ENCODE measurements around the gene ZCCHC24. TPM values are rescaled to one million over a fixed set of nuclear protein-coding genes. Genes with fewer than 3 reads are reported as not detected.

The ZCCHC24 gene
- total RNA-seq, 1 donor from 2014 or later = 180 TPM

- Histone ChIP-seq H3K9me3 (no peaks in the 10 kb centered on the region), H3K4me1 (peaks cover 20 to 70% of the 10 kb centered on the region in 2 donors), H3K27me3 (no peaks in the 10 kb centered on the region), H3K27ac (peak overlapping the region; percentile 83 to 93), H3K36me3 (no peaks in the 10 kb centered on the region), H3K4me3 (peak overlapping the region in 1 of 2 donors; percentile 37)
- DNase-seq (ENCODE audit: low spot score in 2 of 2) = no peak
- TF ChIP-seq CTCF (IDR thresholded peaks at IDR 0.05) = no peak
- intact Hi-C loops (cut with DNase I) = no loop called here
Observed at GRCh38 chr10:79436066-79436849, 9.2 kb downstream of the ZCCHC24 start.

- H3K9me3 ChIP-seq = no peaks in the 10 kb centered on the region
- no peak for DNase-seq (ENCODE audit: low spot score in 2 of 2)
- peaks cover 19 to 65% of the 10 kb centered on the region in 2 donors for H3K4me1 ChIP-seq
- no peak for TF ChIP-seq CTCF (IDR thresholded peaks at IDR 0.05)
- no peaks in the 10 kb centered on the region for H3K27me3 ChIP-seq
- peak overlapping the region; percentile 83 to 93 for H3K27ac ChIP-seq
- intact Hi-C loops (cut with DNase I) = no loop called here
- peaks cover 0 to 6% of the 10 kb centered on the region in 2 donors for H3K36me3 ChIP-seq
- H3K4me3 ChIP-seq = peak overlapping the region; percentile 37 to 44
Observed at GRCh38 chr10:79435271-79436065, 10.0 kb downstream of the ZCCHC24 start.

- Histone ChIP-seq H3K27me3 (no peaks in the 10 kb centered on the region), H3K36me3 (peaks cover 5 to 10% of the 10 kb centered on the region in 2 donors), H3K4me3 (peak overlapping the region; percentile 37 to 44), H3K27ac (peak overlapping the region; percentile 83 to 93), H3K4me1 (peaks cover 17 to 61% of the 10 kb centered on the region in 2 donors), H3K9me3 (no peaks in the 10 kb centered on the region)
- DNase-seq (ENCODE audit: low spot score in 2 of 2) = no peak
- intact Hi-C loops (cut with DNase I) = no loop called here
- TF ChIP-seq CTCF (IDR thresholded peaks at IDR 0.05) = no peak
Observed at GRCh38 chr10:79434821-79435251, 10.6 kb downstream of the ZCCHC24 start.

- H3K4me1 ChIP-seq = peaks cover 17 to 55% of the 10 kb centered on the region in 2 donors
- DNase-seq (ENCODE audit: low spot score in 2 of 2) = no peak
Observed at GRCh38 chr10:79434223-79434687, 11.2 kb downstream of the ZCCHC24 start.

More at GRCh38 chr10:79434223-79434687, 11.2 kb downstream of the ZCCHC24 start:
- intact Hi-C loops (cut with DNase I) = no loop called here
- H3K27ac ChIP-seq = peak overlapping the region; percentile 83 to 93
- H3K9me3 ChIP-seq = no peaks in the 10 kb centered on the region
- H3K27me3 ChIP-seq = no peaks in the 10 kb centered on the region
- H3K4me3 ChIP-seq = peak overlapping the region in 1 of 2 donors; percentile 44
- TF ChIP-seq CTCF (IDR thresholded peaks at IDR 0.05) = no peak
- H3K36me3 ChIP-seq = peaks cover 6 to 16% of the 10 kb centered on the region in 2 donors

Data from ascending aorta (tissue), 2 donors.